Measurements from ENCODE around the gene ACVRL1.

- TF ChIP-seq, protein P1, sequence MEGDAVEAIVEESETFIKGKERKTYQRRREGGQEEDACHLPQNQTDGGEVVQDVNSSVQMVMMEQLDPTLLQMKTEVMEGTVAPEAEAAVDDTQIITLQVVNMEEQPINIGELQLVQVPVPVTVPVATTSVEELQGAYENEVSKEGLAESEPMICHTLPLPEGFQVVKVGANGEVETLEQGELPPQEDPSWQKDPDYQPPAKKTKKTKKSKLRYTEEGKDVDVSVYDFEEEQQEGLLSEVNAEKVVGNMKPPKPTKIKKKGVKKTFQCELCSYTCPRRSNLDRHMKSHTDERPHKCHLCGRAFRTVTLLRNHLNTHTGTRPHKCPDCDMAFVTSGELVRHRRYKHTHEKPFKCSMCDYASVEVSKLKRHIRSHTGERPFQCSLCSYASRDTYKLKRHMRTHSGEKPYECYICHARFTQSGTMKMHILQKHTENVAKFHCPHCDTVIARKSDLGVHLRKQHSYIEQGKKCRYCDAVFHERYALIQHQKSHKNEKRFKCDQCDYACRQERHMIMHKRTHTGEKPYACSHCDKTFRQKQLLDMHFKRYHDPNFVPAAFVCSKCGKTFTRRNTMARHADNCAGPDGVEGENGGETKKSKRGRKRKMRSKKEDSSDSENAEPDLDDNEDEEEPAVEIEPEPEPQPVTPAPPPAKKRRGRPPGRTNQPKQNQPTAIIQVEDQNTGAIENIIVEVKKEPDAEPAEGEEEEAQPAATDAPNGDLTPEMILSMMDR (optimal IDR thresholded peaks at IDR 0.05 in 1 of 3, IDR thresholded peaks at IDR 0.05 in 1 of 3, conservative IDR thresholded peaks at IDR 0.05 in 1 of 3; ENCODE audit: extremely low read depth in 1 of 3, insufficient read depth in 2 of 3, low read length in 3 of 3): no peak
- no peak for TF ChIP-seq EZH2 (IDR thresholded peaks at IDR 0.05; ENCODE audit: low read length)
Observed at GRCh38 chr12:51934080-51934479, 26.8 kb downstream of the ACVRL1 start.

Measured in keratinocyte (primary cell).